WTC11 (cell line): Measurements from ENCODE around the gene GJA1. TPM values are rescaled to one million over a fixed set of nuclear protein-coding genes. Genes with fewer than 3 reads are reported as not detected.

Experiments used
- ATAC-seq: fragments of 200-7000 bp; cut with Tn5 transposase; 2 replicates; pipeline ENCODE4 v1.10.0; 2021; ENCODE audit warnings: mild to moderate bottlenecking, moderate library complexity
- CTCF ChIA-PET: fragments of 300-600 bp; sonication (Branson Sonifier 250); formaldehyde crosslinking; loops from one replicate; lab custom pipeline; 2021; ENCODE audit warnings: antibody characterized with exemption; lab: Charles Lee
- POLR2A ChIA-PET: fragments of 350-600 bp; sonication (Branson Sonifier 250); formaldehyde crosslinking; loops from one replicate; lab custom pipeline; 2021; ENCODE audit warnings: antibody characterized with exemption; lab: Charles Lee
- DNase-seq: peaks from one replicate; pipeline ENCODE4 v3.0.0; 2021; ENCODE audit warnings: low spot score
- H3K27ac Mint-ChIP-seq: 2 replicates; pipeline ENCODE4 v1.8.0; 2021; ENCODE audit warnings: mixed read lengths
- H3K27me3 Mint-ChIP-seq: 2 replicates; pipeline ENCODE4 v1.8.0; 2021; ENCODE audit warnings: low read depth, mild to moderate bottlenecking, moderate library complexity, mixed read lengths
- H3K36me3 Mint-ChIP-seq: 2 replicates; pipeline ENCODE4 v1.8.0; 2021; ENCODE audit warnings: mixed read lengths
- H3K4me1 Mint-ChIP-seq: 2 replicates; pipeline ENCODE4 v1.8.0; 2022; ENCODE audit warnings: mixed read lengths
- H3K4me3 Mint-ChIP-seq: 2 replicates; pipeline ENCODE4 v1.8.0; 2021; ENCODE audit warnings: mild to moderate bottlenecking, moderate library complexity, mixed read lengths
- H3K9me3 Mint-ChIP-seq: 2 replicates; pipeline ENCODE4 v1.8.0; 2021; ENCODE audit warnings: mixed read lengths
- AR ChIP-seq: fragments of 250-450 bp; sonication (Bioruptor Pico); IDR thresholded peaks from 2 replicates; pipeline ENCODE4 v1.9.0; 2021; ENCODE audit warnings: mild to moderate bottlenecking
- ARID4B ChIP-seq: sonication (generic); formaldehyde crosslinking; IDR thresholded peaks from 2 replicates; pipeline ENCODE4 v1.8.0; 2023; ENCODE audit warnings: missing genetic modification reagents, mild to moderate bottlenecking, borderline replicate concordance
- CREM ChIP-seq: sonication (generic); formaldehyde crosslinking; IDR thresholded peaks from 2 replicates; pipeline ENCODE4 v1.8.1; 2022; ENCODE audit warnings: mild to moderate bottlenecking, missing genetic modification reagents, moderate library complexity
- FOXK1 ChIP-seq: sonication (generic); formaldehyde crosslinking; IDR thresholded peaks from 2 replicates; pipeline ENCODE4 v1.8.0; 2022; ENCODE audit warnings: mild to moderate bottlenecking, moderate library complexity, missing genetic modification reagents
- FOXP1 ChIP-seq: sonication (generic); formaldehyde crosslinking; IDR thresholded peaks from 2 replicates; pipeline ENCODE4 v1.8.0; 2022; ENCODE audit warnings: missing genetic modification reagents, mild to moderate bottlenecking, moderate library complexity, borderline replicate concordance
- GRHL2 ChIP-seq: fragments of 250-450 bp; sonication (Bioruptor Pico); IDR thresholded peaks from 2 replicates; pipeline ENCODE4 v1.8.0; 2022; ENCODE audit warnings: mild to moderate bottlenecking, moderate library complexity; ENCODE audit not compliant: insufficient replicate concordance, severe bottlenecking
- SOX15 ChIP-seq: fragments of 250-450 bp; sonication (Bioruptor Pico); IDR thresholded peaks from 2 replicates; pipeline ENCODE4 v1.9.0; 2021; ENCODE audit warnings: mild to moderate bottlenecking
- SP1 ChIP-seq: sonication (generic); formaldehyde crosslinking; conservative IDR thresholded peaks from 2 replicates; pipeline ENCODE4 v1.8.1; 2022; ENCODE audit warnings: missing genetic modification reagents
- ZNF121 ChIP-seq: sonication (generic); formaldehyde crosslinking; IDR thresholded peaks from 2 replicates; pipeline ENCODE4 v1.8.0; 2023; ENCODE audit warnings: missing genetic modification reagents
- ZNF317 ChIP-seq: sonication (generic); formaldehyde crosslinking; IDR thresholded peaks from 2 replicates; pipeline ENCODE4 v1.8.1; 2023; ENCODE audit warnings: low read depth, mild to moderate bottlenecking, moderate library complexity, missing genetic modification reagents, borderline replicate concordance
- ZNF423 ChIP-seq: fragments of 250-450 bp; sonication (Bioruptor Pico); IDR thresholded peaks from 2 replicates; pipeline ENCODE4 v2.1.2; 2022; ENCODE audit warnings: mild to moderate bottlenecking, moderate library complexity
- ZNF425 ChIP-seq: fragments of 250-450 bp; sonication (Bioruptor Pico); conservative IDR thresholded peaks from 2 replicates; pipeline ENCODE4 v1.9.0; 2021; ENCODE audit warnings: mild to moderate bottlenecking
- ZNF671 ChIP-seq: fragments of 250-450 bp; sonication (Bioruptor Pico); IDR thresholded peaks from 2 replicates; pipeline ENCODE4 v1.8.0; 2021; ENCODE audit warnings: mild to moderate bottlenecking
- total RNA-seq: library from RNA; stranded (reverse); gene quantifications from 3 replicates; pipeline ENCODE4 v1.2.3, GENCODE V29; 2021

The GJA1 gene
- total RNA-seq, 1 experiment from 2014 or later: 546 TPM

GRCh38 chr6:121436274-121436857, 920 bp downstream of the GJA1 start:
- H3K27me3 Mint-ChIP-seq: no peaks in the 10 kb centered on the region; the same call in 1 of the 2 replicates
- H3K4me1 Mint-ChIP-seq: peaks cover 58% of the 10 kb centered on the region
- ChIA-PET POLR2A (interaction anchor here (0.6 to 2.9 kb wide), 4 partner anchors 15 to 1046 kb away, joined by 3 to 8 read pairs (median 4); no protein-coding TSS in a partner anchor), CTCF (interaction anchor here (1.1 to 2.2 kb wide), 4 partner anchors 51 to 413 kb away, joined by 3 to 10 read pairs (median 4); no protein-coding TSS in a partner anchor)
- DNase-seq (no peak), ATAC-seq (no peak)
- TF ChIP-seq GRHL2 (CRISPR knock-in tag) (no peak), ZNF671 (CRISPR knock-in tag) (peak; percentile 10; the same call in 1 of the 2 replicates), ZNF425 (CRISPR knock-in tag) (0 out of 2 replicates have a peak, but pooled peaks have one; percentile 60), ARID4B (no peak)
- H3K4me3 Mint-ChIP-seq: peak overlapping the region; percentile 91
- no peaks in the 10 kb centered on the region for H3K9me3 Mint-ChIP-seq
- H3K36me3 Mint-ChIP-seq: peaks cover 44% of the 10 kb centered on the region
- peak overlapping the region; percentile 98 for H3K27ac Mint-ChIP-seq

- peak overlapping the region; percentile 98 for H3K27ac Mint-ChIP-seq
- DNase-seq (peak; percentile 54), ATAC-seq (peak; percentile 29)
- H3K9me3 Mint-ChIP-seq: no peaks in the 10 kb centered on the region
- POLR2A ChIA-PET: interaction anchor here (0.5 to 2.9 kb wide), 8 partner anchors 14 to 420 kb away, joined by 3 to 10 read pairs (median 4); no protein-coding TSS in a partner anchor
- H3K27me3 Mint-ChIP-seq: no peaks in the 10 kb centered on the region; the same call in 1 of the 2 replicates
- peak overlapping the region; percentile 91 for H3K4me3 Mint-ChIP-seq
- CTCF ChIA-PET: interaction anchor here (0.7 to 2.2 kb wide), 5 partner anchors 50 to 412 kb away, joined by 3 to 10 read pairs (median 3); no protein-coding TSS in a partner anchor
- H3K36me3 Mint-ChIP-seq: peaks cover 50% of the 10 kb centered on the region
- peaks cover 58% of the 10 kb centered on the region for H3K4me1 Mint-ChIP-seq
- TF ChIP-seq FOXP1 (CRISPR knock-in tag): 0 out of 2 replicates have a peak, but pooled peaks have one; percentile 30
- peak; percentile 58; the same call in 1 of the 2 replicates for TF ChIP-seq SP1 (CRISPR knock-in tag)
- TF ChIP-seq SOX15 (CRISPR knock-in tag): no peak
- TF ChIP-seq AR (CRISPR knock-in tag): peak; percentile 54; the same call in 1 of the 2 replicates
- TF ChIP-seq CREM (CRISPR knock-in tag): no peak
- TF ChIP-seq ZNF317 (CRISPR knock-in tag): no peak
- 0 out of 2 replicates have a peak, but pooled peaks have one; percentile 43 for TF ChIP-seq FOXK1 (CRISPR knock-in tag)
- peak; percentile 100 for TF ChIP-seq ZNF121 (CRISPR knock-in tag)
- TF ChIP-seq ARID4B: no peak
- TF ChIP-seq ZNF423 (CRISPR knock-in tag): no peak
These were observed 1.8 kb downstream of the GJA1 start for GRCh38 chr6:121436960-121437850.
